Uterus (tissue), 2 donors: ENCODE data around the gene IRF7.

Source experiments
- CTCF ChIP-seq, 4 experiments: fragments of 200-600 bp in 2 of 4; fragments of 450-650 bp in 2 of 4; sonication (generic) in 2 of 4; IDR thresholded peaks; one replicate each; pipeline ENCODE4 v1.5.1; 2016 to 2019; ENCODE audit warnings: antibody characterized with exemption in 4 of 4, mild to moderate bottlenecking in 2 of 4, moderate library complexity in 1 of 4
- POLR2A ChIP-seq, 2 donors: fragments of 450-650 bp; IDR thresholded peaks; one replicate each; pipeline ENCODE4 v1.6.1; 2016; ENCODE audit warnings: antibody characterized with exemption in 2 of 2, mild to moderate bottlenecking in 1 of 2, moderate library complexity in 1 of 2

GRCh38 chr11:659532-660085 lies 43.9 kb upstream of the IRF7 start:
- no peak for TF ChIP-seq CTCF (IDR thresholded peaks at IDR 0.05)
- TF ChIP-seq POLR2A (IDR thresholded peaks at IDR 0.05) = no peak
